HG02852 (cell line): ENCODE results near the gene ZFP62.
A peak's percentile ranks its signal among the peaks of the same experiment; 100 is the strongest.
"Not testable (repeated sequence)": the region's sequence is repeated elsewhere in the genome, so short reads cannot be mapped to it uniquely, and the experiment has no call there.

Experiments used
- ATAC-seq: cut with Tn5 transposase; IDR thresholded peaks from one replicate; pipeline ENCODE4 v1.9.1; 2021; ENCODE audit warnings: mild to moderate bottlenecking, moderate library complexity; ENCODE audit not compliant: unreplicated experiment

ZFP62 gene

DNA sequence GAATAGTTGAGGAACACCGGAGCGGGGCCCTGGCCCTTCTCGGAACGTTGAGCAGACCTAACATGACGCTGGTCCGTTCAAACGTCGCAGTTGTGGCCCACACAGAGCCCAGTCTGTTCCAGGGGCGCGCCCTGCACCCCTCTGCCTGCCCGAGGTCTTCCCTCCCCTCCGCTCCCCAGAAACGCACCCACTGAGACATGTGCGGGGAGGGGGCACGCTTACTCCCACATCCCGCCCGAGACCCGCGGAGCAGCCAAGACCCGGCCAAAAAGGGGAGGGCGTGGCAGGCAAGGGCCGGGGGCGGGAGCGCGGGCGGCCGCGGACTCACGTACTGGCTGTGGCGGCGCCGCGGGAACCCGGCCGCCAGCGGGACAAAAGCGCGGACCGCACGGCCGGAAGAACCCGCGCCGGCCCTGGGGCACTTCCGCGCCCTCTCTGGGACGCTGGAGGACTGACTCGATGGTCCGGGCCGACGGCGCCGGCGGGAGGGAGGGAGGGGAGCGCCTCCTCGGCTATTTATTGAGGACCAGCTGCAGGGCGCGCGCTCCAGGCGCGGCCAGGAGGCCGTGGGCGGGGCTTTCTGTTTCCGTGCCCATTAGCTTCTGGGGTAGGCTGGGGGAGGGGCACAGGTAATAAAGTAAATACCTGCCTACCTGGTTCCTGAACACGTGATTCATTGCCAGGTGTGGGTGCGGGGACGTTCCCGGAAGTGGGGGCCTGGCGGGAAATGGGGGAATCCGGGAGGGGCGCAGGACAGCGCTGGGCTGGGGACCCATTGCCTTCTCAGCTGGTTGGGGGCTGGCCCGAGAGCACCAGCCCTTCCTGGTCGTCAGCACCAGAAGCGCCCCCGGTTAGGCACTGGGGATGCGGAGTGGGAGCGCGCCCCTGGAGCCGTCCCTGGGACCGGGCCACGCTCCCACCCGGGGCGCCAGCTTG lies at the start of gene ZFP62:
Gene ZFP62, minus strand, starts transcription at position 390 of the 936 bp plus-strand sequence. Its CDS starts 57 bp downstream, at position 333.
- ATAC-seq, result peak; percentile 83

DNA sequence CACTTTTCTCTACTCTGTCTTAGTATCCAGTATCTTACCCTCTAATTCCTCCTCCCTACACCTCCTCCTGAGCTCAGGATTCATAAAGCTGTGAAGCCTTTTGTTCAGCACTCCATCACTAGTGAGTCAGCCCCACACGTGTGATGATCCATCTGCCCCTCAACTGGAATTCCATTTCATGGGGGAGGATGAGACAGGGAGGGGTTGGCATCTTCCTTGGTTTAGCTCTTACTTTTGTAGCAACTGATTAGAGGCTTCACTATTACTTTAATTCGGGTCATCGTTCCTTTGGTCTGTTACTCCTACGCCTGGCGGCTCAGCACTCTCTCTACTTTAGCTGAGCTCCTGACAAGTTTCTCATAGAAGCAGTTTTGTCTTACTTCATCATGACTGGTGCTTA lies 49.7 kb upstream of the ZFP62 start:
- ATAC-seq, result no peak

DNA sequence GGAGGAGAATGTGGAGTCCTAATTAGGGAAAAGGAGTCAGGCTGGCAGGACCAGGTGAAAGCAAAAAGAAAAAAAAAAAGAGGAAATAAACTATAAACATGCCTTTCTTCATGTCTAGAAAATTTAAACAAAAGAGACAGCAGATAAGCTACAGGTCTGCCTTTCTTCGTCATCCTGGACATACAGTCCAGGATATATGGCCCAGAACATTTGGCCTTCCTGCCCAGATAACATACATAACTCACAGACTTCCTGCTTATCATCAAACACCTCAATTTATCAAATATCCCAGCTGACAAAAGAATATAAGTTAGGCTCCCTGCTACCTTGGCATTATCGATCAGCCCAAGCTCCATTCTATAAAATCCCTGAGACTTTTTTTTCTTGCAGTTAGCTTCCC lies 49.1 kb upstream of the ZFP62 start:
- no peak for ATAC-seq

DNA sequence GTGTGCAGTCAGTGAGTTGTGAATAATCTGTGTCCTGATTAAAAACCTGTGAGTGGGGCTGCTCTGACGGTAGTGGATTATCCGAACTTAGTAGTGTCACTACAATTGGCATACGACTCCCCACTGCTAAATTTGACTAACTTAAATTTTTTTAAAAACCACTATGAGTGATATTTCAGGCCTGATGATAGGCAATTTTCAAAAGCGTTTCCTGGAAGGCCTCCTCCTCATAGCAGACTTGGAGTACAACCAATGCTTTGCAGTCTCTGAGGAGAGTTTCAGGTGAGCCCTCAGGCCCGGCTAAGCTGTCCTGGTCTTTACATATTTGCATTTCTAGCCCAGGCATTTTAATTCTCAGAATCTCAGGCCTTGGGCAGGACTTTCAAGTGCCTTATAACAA lies 48.7 kb upstream of the ZFP62 start:
- ATAC-seq, result no peak

DNA sequence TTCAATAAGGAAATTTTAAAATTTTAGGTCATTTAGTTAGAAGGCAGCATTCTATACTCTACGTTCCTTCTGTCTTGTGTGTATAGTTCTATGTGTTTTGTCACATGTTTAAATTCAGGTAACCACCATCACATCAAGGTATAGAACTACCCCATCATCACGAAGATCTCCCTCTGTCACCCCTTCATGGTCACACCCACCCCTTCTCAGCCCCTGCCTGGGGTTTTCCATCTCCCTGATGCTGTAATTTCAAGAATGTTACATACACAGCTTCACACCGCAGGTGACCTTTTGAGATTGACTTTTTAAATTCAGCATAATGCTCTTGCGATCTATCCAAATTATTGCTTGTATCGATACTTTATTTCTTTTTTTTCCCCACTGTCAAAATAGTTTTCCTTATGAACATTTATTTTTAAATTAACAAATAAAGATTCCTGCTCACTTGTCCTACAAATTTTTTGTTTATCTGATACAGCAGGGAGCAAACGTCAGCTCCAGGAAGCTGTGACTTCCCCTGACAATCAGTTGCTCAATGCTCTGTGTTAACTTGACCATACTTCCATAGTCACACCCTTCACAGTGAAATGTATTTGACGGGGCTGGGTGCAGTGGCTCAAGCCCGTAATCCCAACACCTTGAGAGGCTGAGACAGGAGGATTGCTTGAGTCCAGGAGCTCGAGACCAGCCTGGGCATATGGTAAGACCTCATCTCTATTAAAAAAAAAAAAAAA lies 48.1 kb upstream of the ZFP62 start:
- ATAC-seq, result no peak

DNA sequence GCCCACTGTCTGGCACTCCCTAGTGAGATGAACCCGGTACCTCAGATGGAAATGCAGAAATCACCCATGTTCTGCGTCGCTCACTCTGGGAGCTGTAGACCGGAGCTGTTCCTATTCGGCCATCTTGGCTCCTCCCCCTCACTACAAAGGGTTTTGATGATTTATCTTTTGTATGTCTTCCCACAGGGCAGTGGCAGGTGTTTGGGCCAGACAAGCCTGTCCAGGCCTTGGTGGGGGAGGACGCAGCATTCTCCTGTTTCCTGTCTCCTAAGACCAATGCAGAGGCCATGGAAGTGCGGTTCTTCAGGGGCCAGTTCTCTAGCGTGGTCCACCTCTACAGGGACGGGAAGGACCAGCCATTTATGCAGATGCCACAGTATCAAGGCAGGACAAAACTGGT lies 47.3 kb upstream of the ZFP62 start:
- no peak for ATAC-seq

DNA sequence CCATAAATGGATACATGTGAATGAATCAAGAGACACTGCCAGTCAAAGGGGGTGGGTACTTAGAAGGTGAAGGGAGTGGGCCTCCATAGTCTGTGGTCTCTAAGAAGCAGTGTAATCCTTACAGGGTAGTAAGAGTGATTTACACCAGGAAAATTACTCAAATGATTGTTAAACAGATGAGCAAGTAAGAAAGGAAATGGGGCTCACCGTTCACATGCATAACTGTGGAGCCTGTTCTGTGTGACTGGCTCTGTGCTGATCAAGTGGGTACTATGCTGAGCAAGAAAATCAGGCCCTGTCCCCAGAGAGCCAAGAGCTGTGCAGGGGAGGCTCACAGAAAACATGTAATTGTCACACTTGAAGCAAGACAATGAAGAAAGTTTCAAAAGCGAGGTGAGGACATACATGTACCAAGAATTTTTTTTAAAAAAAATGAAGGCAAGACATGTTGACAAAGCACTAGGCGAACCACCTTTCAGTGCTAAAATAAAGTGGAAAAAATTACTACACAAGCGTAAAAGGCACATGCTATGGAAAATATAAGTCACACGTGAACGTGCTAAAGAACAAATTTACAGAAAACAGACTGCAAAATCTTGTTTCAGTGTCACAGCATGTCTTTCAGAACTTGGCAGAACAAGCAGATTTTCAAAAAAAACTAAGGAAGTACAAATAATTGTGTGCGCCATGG lies 40.4 kb upstream of the ZFP62 start:
- no peak for ATAC-seq

DNA sequence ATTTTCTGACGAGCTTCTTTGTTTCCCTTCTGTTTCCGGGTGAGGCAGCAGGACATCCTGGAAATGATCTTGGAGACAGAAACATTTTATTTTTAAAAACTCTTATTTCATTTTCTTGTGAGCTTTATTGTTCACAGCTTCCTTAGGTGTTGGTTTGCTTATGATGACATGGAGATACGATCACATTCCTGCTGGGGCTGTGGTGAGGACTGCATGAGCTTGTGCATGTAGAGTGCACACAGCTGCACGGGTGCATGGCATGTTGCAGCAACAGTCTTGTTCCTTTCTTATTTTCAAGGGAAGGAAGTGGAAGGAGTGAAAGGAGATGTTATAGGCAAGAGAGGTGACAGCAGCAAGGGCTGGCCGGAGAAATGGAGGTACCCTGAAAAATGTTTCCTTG lies 39.1 kb upstream of the ZFP62 start:
- ATAC-seq, result no peak

DNA sequence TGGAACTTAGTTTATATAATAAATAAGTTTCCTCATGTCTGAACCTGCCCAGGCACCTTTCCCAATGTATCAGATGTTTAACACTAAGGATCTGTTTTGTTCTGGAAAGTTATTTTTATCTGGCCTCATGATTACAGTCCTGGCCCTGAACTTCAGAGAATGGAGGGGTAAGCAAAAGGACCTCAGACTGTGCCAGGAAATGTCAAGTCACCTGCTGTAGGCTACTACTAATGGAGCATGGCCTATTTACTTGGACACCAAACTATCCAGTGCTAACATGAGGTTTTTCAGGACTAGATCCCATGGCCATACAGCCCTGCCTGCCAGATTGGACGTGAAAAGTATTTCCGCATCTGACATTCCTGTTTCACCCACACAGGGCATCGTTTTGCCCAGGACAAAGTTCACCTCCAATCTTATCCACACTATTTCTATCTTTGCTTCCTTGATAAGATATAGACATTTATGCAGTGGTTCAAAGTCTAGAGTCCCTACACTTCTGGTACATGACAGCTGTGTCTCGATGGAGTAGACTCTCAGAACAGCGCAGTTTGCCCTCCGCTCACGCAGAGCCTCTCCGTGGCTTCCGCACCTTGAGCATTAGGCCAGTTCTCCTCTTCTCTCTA lies 37.7 kb upstream of the ZFP62 start, which contains the start of gene BTNL8:
Gene BTNL8, plus strand, starts transcription at position 539 of the 626 bp plus-strand sequence. CDS start 152 bp downstream, outside the sequence.
- no peak for ATAC-seq

DNA sequence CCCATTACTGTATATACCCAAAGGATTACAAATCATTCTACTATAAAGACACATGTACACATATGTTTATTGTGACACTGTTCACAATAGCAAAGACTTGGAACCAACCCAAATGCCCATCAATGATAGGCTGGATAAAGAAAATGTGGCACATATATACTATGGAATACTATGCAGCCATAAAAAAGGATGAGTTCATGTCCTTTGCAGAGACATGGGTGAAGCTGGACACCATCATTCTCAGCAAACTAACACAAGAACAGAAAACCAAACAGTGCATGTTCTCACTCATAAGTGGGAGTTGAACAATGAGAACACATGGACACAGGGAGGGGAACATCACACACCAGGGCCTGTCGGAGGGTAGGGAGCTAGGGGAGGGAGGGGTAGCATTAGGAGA lies 34.3 kb upstream of the ZFP62 start:
- ATAC-seq, result not testable (repeated sequence)

DNA sequence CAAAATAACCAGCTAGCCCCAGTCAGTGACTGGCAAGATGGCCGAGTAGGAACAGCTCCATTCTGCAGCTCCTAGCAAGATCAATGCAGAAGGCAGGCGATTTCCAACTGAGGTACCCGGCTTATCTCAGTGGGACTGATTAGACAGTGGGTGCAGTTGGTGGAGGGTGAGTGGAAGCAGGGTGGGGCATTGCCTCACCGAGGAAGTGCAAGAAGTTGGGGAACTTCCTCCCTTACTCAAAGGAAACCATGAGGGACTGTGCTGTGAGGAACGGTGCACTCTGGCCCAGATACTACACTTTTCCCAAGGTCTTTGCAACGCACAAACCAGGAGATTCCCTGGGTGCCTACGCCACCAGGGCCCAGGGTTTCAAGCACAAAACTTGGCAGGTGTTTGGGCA lies 28.3 kb upstream of the ZFP62 start:
- no peak for ATAC-seq

DNA sequence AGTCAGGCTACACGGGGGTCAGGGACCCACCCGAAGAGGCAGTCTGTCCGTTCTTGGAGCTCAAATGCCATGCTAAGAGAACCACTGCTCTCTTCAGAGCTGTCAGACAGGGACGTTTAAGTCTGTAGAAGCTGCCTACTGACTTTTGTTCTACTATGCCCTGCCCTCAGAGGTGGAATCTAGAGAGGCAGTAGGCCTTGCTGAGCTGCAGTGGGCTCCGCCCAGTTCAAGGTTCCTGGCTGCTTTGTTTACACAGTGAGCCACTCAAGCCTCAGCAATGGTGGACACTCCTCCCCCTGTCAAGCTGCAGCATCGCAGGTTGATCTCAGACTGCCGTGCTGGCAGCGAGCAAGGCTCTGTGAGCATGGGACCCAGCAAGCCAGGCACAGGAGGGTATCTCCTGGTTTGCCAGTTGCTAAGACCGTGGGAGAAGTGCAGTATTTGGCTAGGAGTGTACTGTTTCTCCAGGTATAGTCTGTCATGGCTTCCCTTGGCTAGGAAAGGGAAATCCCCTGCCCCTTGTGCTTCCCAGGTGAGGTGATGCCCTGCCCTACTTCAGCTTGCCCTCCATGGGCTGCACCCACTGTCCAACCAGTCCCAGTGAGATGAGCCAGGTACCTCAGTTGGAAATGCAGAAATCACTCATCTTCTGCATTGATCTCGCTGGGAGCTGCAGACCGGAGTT lies 24.9 kb upstream of the ZFP62 start:
- ATAC-seq, result not testable (repeated sequence)

DNA sequence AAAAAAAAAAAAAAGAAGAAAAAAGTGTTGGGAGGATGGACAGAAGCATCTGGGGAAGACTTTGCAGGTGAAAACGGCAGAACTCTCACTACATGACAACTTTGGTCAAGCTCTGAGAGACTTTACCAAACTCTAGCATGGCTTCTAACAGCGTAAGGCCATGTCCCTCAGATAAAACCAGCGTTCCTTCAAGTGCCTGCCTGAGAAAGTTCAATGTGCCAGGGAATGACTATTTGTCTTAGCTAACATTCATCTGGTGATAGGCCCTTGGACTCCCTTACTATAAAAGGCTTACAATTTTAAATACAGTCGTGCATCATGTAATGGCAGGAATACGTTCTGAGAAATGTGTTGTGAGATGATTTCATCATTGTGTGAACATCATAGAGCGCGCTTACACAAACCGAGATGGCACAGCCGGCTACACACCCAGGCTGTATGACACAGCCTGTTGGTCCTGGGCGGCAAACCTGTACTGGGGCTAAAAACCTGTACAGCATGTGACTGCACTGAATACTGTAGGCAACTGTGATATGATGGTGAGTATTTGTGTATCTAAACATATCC lies 14.9 kb upstream of the ZFP62 start:
- ATAC-seq, result no peak

DNA sequence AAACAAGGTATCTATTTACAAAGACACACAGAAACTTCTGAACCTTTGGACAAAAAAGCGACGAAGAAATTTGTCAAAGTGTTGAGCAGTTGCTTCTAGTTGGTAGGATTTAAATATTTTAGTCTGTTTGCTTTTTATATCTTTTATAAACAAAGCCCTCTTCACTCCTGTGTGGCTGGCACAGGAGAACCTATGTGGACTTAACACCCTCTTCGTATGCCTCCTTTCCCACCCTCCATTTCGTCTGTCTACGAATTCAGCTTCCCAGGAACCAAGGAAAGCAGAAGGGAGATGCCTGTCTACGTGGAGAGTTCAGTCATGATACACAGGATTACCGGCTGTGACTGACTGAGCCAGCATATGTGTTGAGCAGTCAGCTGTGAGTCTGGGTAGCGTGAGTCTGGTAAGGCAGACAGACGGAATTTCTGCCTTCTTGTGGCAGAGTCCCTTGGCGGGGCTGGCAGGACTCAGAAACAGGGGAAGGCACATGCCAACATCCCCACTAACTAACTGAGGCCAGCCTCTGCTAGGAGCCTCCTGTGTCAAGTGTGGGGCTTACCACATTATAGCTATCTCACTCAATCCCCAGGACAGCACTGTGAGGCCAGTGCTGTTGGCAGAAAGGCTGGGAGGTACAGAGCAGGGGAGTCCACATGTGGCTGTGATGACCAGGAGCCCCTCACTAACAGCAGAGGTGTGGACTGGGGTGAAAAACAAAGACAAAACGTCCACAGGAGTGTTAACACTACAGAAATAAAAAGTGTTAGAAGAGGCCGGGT lies 13.9 kb upstream of the ZFP62 start:
- no peak for ATAC-seq

DNA sequence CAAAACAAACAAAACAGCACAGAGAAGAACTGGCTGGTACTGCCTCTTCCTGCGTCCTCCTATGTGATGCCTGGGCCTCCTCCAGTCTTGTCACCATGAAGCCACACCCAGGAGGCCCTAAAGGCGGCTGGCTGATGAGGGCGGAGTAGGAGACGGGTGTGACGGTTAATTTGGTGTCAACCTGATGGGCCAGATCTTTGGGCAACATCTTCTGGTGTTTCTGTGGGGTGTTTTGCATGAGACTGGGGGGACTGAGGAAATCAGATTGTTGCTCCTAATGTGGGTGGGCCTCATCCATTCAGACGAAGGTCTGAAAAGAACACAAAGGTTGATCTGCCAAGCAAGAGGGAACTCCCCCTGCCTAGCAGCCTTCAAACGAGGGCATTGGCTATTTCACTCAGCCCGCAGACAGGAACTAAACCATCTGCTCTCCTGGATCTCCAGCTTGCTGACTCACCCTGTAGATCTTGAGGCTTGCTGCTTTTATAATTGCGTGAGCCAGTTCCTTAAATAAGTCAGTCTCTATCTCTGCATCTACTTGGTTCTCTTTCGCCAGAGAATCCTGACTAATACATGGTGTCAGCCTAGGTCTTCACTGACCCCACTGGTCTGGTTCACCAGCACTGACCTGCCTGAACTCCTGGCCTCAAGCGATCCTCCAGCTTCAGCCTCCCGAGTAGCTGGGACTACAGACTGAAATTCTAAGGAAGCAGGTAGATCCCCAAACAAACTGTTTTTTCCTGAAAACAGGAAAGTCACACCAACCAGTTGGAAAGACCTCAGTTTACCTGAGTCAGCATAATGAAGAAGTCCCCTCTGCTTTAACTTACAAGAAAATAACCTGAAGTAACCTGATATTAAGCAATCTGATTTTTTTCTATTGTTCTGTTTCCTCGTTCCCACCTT lies 12.8 kb upstream of the ZFP62 start:
- ATAC-seq, result no peak

DNA sequence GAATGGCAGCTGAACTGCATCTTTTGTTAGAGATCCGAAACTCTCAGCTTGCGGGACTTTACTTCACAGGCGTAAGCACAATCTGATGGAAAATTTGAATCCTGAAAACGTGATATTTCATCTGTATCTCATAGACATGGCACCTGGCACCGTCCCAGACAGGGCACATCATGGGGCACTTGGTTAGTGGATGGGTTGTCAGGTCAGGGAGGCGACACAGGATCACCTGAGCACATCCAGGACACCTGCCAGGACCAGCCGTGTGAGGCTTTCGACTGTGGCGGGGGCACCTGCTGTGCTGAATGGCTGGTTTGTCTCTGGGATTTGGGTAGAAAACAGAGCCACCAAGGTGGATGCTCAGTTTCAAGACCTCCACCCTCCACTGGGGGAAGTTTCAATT lies 11.3 kb upstream of the ZFP62 start:
- ATAC-seq, result no peak

DNA sequence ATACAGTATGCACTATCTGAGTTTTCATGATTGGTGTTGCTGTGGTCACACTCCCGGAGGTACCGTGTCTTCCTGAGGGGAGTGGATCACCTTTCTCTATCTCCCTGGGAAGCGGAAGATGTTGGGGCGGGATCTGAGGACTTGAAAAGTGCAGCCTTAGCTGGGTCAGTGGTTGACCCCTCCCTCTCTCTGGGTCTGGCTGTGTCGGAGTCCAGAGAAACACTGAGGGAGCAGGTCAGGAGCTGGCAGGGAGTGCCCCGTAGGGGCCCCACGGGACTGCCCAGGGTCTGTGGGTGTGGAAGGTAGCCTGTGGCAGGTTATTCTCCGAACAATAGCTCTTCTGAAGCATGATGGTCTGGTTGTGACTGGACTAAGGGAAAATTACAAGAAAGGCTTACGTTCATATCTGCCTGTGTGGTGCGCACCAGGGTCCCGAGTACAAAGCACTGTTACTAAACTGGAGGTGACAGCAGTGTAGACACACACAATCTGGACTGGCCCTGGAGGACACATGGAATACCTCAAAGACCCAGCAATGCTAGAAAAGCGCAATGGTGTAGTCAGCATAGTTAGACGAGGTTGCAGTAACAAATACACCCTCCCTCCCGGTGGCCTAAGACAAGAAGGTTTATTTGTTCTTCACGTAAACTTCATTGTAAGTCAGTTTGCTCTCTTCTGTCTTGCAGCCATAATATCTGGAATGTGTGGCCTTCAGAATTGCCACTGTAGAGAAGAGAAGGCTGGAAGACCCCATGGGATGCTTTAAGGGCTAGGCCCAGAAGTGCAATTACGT lies 9.4 kb upstream of the ZFP62 start:
- ATAC-seq, result no peak
